NCI-H524 treated with DMSO at 0.1 percent for 48 hours (cell line): ENCODE results near the gene SGTB.
"Not testable (repeated sequence)": the region's sequence is repeated elsewhere in the genome, so short reads cannot be mapped to it uniquely, and the experiment has no call there.

Experiments used
- DNase-seq: peaks from one replicate; lab custom pipeline; 2025; lab: John Stamatoyannopoulos, UW

SGTB gene

GRCh38 chr5:65668696-65669095, 53.2 kb downstream of the SGTB start:
- no peak for DNase-seq

- no peak for DNase-seq
Measured at GRCh38 chr5:65663804-65664521, 57.9 kb downstream of the SGTB start.

DNA sequence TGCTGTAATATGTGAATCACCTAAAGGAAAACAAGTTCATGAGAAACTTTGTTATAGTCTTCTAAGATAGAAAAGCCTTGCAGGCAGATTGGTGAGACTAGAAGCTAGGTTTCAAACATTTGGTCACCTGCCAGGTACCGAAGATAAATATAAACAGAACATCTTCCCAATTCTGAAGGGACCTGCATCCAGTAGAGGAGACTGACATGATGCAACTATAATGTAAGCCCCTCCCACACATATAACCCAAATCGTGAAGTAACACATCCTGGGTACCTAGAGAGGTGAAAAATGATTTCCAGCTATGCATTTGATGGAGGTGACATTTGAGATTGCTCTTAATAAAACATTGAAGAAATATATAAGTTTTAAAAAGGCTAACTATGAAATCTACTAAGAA, 67.2 kb downstream of the SGTB start:
- no peak for DNase-seq

DNA sequence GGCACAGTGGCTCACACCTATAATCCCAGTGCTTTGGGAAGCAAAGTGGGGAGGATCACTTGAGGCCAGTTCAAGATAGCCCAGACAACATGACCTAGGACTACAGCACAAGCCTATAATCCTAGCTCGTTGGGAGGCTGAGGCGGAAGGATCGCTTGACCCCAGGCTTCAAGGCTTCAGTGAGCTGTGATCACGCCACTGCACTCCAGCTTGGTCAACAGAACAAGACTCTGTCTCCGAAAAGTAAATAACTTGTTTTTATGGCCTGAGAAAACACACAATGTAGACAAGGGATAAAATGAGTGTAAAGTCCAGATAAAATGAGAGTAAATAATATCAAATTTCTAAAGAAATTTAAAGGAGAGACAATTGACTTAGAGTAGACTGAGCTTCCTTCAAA, 70.8 kb downstream of the SGTB start:
- DNase-seq = no peak

DNA sequence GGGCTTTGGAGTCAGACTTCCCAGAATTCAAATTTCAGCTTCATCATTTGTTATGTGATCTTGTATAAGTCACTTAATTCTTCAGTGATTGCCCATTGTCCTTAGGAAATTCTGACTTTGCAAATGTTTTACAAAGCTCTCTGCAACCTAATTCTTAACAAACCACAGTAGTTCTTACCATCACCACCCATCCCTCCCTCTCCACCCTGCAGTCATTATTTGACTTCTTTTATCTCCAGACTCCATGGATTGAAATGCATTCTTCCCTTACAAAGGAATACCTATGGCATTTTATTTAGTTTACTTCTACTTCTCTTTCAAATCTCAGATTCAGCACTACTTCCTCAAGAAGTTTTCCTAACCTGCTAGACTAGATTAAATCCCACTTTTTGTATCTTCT, 74.0 kb downstream of the SGTB start:
- no peak for DNase-seq

- DNase-seq = no peak
Measured at GRCh38 chr5:65646938-65647337, 75.0 kb downstream of the SGTB start.

GRCh38 chr5:65640240-65640639, 81.7 kb downstream of the SGTB start:
- no peak for DNase-seq

- DNase-seq = no peak
Measured at GRCh38 chr5:65630981-65631380, 90.9 kb downstream of the SGTB start.

DNA sequence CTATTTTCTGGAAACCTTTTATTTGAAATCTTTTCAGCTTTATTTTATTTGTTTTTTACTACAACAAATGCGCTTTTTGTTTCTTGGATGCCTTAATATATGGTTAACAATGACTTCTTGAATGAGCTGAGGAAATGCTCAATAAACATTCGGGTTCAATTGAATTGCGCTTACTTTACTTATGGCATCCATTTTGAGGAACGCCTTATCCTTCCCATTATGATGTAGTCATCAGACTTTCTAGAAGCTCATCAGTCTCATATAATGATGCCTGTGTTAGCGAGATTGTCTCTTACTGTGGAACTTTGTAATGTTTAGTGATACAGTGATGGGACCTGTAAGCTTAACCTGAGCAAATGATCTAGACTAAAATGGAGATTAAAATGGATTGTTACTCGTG, 96.2 kb downstream of the SGTB start:
- DNase-seq = no peak

GRCh38 chr5:65624571-65625555, 97.0 kb downstream of the SGTB start, which contains the start of the genes SHLD3 and TRAPPC13:
TSS of gene SHLD3 (plus strand) at chr5:65625027. CDS start at chr5:65629588, 4,561 bp downstream.
TSS of gene TRAPPC13 (plus strand) at chr5:65625027. CDS start at chr5:65625061, 34 bp downstream.
- peak; percentile 68 for DNase-seq

DNA sequence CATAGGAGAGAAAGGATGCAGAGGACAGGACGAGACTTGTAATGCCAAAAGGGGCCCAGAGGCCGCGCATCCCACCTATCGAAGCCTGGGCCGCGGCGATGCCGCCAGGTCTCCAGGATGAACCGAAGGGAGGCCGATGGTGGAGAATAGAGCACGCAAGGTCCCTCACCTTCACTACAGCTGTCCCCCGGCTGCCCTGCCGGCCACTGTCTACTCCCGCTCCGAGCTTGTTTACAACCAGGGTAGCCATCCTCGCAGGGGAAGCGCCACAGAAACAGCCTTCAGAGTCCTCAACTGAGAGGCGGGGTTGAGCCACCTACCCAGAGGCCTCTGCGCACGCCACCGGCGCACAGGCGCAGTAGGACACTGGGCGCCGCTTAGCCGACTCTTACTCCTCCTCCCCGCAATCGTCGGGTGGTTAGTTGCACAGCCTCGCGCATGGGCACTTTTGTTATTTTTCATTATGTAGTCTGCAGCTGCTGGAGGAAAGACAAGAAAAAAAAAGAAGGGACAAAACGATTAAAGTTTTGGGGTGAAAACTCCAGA, 97.8 kb downstream of the SGTB start, which contains the start of gene TRIM23:
Gene TRIM23 (minus strand): TSS at position 309 of the 546 bp plus-strand sequence. CDS start 59 bp downstream, at position 250.
- DNase-seq = peak; percentile 68

DNA sequence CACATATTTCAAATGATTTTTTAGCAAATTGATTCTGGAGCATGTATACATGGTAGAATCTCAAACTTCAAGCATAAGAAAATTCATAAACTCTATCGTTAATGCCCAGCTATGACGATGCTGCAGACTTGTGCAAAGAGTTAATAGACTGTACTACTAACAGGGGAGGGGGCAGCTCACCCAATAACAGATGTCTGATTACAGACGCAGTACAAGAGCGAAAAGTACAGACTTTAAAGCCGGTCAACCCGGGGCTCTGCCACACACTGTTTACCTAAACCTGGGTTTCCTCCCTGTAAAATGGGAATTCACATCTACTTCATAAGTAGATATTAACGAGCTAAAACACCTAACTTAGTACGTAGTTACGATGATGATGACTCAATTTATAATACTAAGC, 98.4 kb downstream of the SGTB start:
- DNase-seq = no peak

DNA sequence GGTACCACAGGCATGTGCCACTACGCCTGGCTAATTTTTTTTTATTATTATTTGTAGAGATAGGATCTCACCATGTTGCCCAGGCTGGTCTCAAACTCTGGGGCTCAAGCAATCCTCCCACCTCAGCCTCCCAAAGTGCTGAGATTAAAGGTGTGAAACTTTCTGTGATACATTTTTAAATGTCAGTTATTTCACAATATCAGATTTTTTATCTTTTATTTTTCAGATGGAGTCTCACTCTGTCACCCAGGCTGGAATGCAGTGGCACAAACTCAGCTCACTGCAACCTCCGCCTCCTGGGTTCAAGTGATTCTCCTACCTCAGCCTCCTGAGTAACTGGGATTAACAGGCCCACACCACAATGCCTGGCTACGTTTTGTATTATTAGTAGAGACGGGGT, 99.9 kb downstream of the SGTB start:
- DNase-seq = not testable (repeated sequence)

DNA sequence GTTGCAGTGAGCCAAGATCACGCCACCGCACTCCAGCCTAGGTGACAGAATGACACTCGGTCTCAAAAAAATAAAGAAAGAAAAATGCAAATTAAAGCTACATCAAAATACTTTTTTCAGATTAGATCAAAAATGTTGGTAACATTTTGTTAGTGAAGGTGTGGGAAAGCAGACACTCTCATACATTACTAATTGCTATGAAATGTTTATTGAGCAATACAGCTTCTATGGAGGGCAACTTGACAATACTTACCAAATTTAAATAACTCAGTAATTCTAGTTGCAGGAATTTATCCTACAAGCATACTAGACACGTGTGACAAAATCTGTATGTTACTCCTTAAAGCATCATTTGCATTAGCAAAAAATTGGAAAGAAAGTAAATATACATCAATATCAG, 101.9 kb downstream of the SGTB start:
- DNase-seq = no peak
